K562 (cell line): ENCODE data around the gene CASTOR1. TPM values are rescaled to one million over a fixed set of nuclear protein-coding genes. Genes with fewer than 3 reads are reported as not detected.

Experiments used
- ATAC-seq: fragments of 200-7000 bp; cut with Tn5 transposase; 3 replicates; pipeline ENCODE4 v1.9.1; 2020; ENCODE audit warnings: moderate library complexity
- BruUV-seq: library from RNA; stranded (reverse); fragments of 400-500 nt; replicated peaks from 2 replicates; lab custom pipeline; 2021; lab: Mats Ljungman, UMichigan
- CTCF ChIA-PET: fragments of 300-600 bp; formaldehyde crosslinking; extraction: SDS; loops from one replicate; lab custom pipeline; 2021; ENCODE audit warnings: low intra/inter-chr PET ratio; lab: Yijun Ruan, JAX
- POLR2A ChIA-PET: fragments of 300-600, 350-650 bp; sonication (Branson Sonifier 250); formaldehyde crosslinking; extraction: SDS; loops from one replicate; lab custom pipeline; 2021; ENCODE audit warnings: antibody characterized with exemption, inconsistent platforms; lab: Yijun Ruan, JAX
- DNase-seq, 4 experiments: peaks; one replicate each; pipeline versions ENCODE4 v3.0.0 to v3.0.0-alpha.2; 2011 to 2018; ENCODE audit warnings: low spot score in 3 of 4, mixed read lengths in 3 of 4; ENCODE audit errors: extremely low read depth in 1 of 4
- FAIRE-seq: peaks from 2 replicates; lab custom pipeline; 2011; peaks lifted over from hg19 to GRCh38; lab: Jason Lieb, UNC
- H2AFZ ChIP-seq: 2 replicates; pipeline ENCODE4 v1.6.0; 2011; ENCODE audit warnings: low read depth, low read length, control low read depth, inconsistent platforms
- H3K27ac ChIP-seq: fragments of 200-600 bp; 3 replicates; pipeline ENCODE4 v1.8.0; 2011; ENCODE audit warnings: low read depth, mild to moderate bottlenecking, control low read depth, inconsistent platforms, low read length, moderate library complexity, mixed read lengths; ENCODE audit errors: extremely low read depth
- H3K27me3 ChIP-seq, 2 experiments: fragments of 300-600 bp in 1 of 2; 2 replicates in 1 of 2; 3 replicates in 1 of 2; pipeline versions ENCODE4 v1.6.0 to v1.8.0; 2011; ENCODE audit warnings: inconsistent platforms in 2 of 2, low read length in 2 of 2, mild to moderate bottlenecking in 1 of 2, mixed read lengths in 1 of 2, moderate library complexity in 1 of 2; ENCODE audit not compliant: control insufficient read depth in 2 of 2, insufficient read depth in 2 of 2
- H3K36me3 ChIP-seq: fragments of 300-600 bp; 3 replicates; pipeline ENCODE4 v1.8.0; 2011; ENCODE audit warnings: mild to moderate bottlenecking, low read length, inconsistent platforms; ENCODE audit not compliant: control insufficient read depth, insufficient read depth
- H3K4me1 ChIP-seq, 2 experiments: fragments of 200-600 bp in 1 of 2; replicated peaks in 1 of 2; 2 replicates in 1 of 2; 3 replicates in 1 of 2; pipeline versions ENCODE4 v1.5.1 to v1.8.0; 2011; ENCODE audit warnings: inconsistent platforms in 2 of 2, low read length in 2 of 2, mild to moderate bottlenecking in 1 of 2, mixed read lengths in 1 of 2, moderate library complexity in 1 of 2; ENCODE audit not compliant: control insufficient read depth in 2 of 2, insufficient read depth in 2 of 2
- H3K4me2 ChIP-seq: 2 replicates; pipeline ENCODE4 v1.6.1; 2011; ENCODE audit warnings: low read length, control low read depth, inconsistent platforms, mixed read lengths; ENCODE audit not compliant: insufficient read depth
- H3K4me3 ChIP-seq: fragments of 200-600 bp; sonication (generic), shearing (Covaris generic); 2 replicates; pipeline ENCODE4 v1.5.1; 2016; ENCODE audit warnings: control low read depth, inconsistent platforms
- H3K79me2 ChIP-seq: fragments of 200-600 bp; 3 replicates; pipeline ENCODE4 v1.8.0; 2011; ENCODE audit warnings: low read length, inconsistent platforms; ENCODE audit not compliant: control insufficient read depth, insufficient read depth
- H3K9ac ChIP-seq, 2 experiments: 2 replicates each; pipeline versions ENCODE4 v1.6.0 to v1.6.1; 2011; ENCODE audit warnings: low read depth in 2 of 2, low read length in 2 of 2, control low read depth in 1 of 2, inconsistent platforms in 1 of 2, mild to moderate bottlenecking in 1 of 2, mixed read lengths in 1 of 2; ENCODE audit not compliant: insufficient read depth in 1 of 2
- H3K9me1 ChIP-seq: one replicate; pipeline ENCODE4 v1.6.0; 2011; ENCODE audit warnings: inconsistent platforms, mild to moderate bottlenecking, low read length, moderate library complexity; ENCODE audit not compliant: control insufficient read depth, insufficient read depth
- H3K9me3 ChIP-seq: replicated peaks from 2 replicates; pipeline ENCODE4 v1.5.1; 2011; ENCODE audit warnings: low read depth, low read length, inconsistent platforms; ENCODE audit not compliant: control insufficient read depth, insufficient read depth
- H4K20me1 ChIP-seq: replicated peaks from 2 replicates; pipeline ENCODE4 v1.6.1; 2011; ENCODE audit warnings: low read length, inconsistent platforms, mixed read lengths; ENCODE audit not compliant: control insufficient read depth, insufficient read depth
- FOXA1 ChIP-seq: fragments of 450-650 bp; IDR thresholded peaks from 2 replicates; pipeline ENCODE4 v1.6.1; 2016; ENCODE audit warnings: mild to moderate bottlenecking, borderline replicate concordance
- HOXB6 ChIP-seq: fragments of 250-450 bp; sonication (Bioruptor Pico); IDR thresholded peaks from 2 replicates; pipeline ENCODE4 v1.5.1; 2022; ENCODE audit warnings: mild to moderate bottlenecking, borderline replicate concordance
- LCOR ChIP-seq: sonication (generic); formaldehyde crosslinking; IDR thresholded peaks from 2 replicates; pipeline ENCODE4 v1.8.0; 2022; ENCODE audit warnings: mild to moderate bottlenecking, missing genetic modification reagents
- MEIS2 ChIP-seq: fragments of 450-650 bp; IDR thresholded peaks from 2 replicates; pipeline ENCODE4 v1.6.1; 2014; ENCODE audit warnings: mild to moderate bottlenecking; ENCODE audit not compliant: partially characterized antibody
- MTA2 ChIP-seq: fragments of 450-650 bp; IDR thresholded peaks from 2 replicates; pipeline ENCODE4 v1.6.1; 2016; ENCODE audit warnings: low read depth
- NRF1 ChIP-seq, 2 experiments: fragments of 450-650 bp; IDR thresholded peaks in 1 of 2; conservative IDR thresholded peaks in 1 of 2; 2 replicates each; pipeline ENCODE4 v1.6.1; 2014; ENCODE audit warnings: mild to moderate bottlenecking in 2 of 2
- PHF20 ChIP-seq: fragments of 450-650 bp; IDR thresholded peaks from 2 replicates; pipeline ENCODE4 v1.6.1; 2018; ENCODE audit not compliant: partially characterized antibody
- PHF21A ChIP-seq: fragments of 450-650 bp; IDR thresholded peaks from 2 replicates; pipeline ENCODE4 v1.6.1; 2017; ENCODE audit warnings: low read depth, borderline replicate concordance
- POLR2A ChIP-seq: fragments of 450-650 bp; conservative IDR thresholded peaks from 2 replicates; pipeline ENCODE4 v1.6.1; 2016
- RB1 ChIP-seq: fragments of 450-650 bp; IDR thresholded peaks from 2 replicates; pipeline ENCODE4 v1.6.1; 2017; ENCODE audit warnings: low read depth, mild to moderate bottlenecking
- ZEB2 ChIP-seq: fragments of 450-650 bp; IDR thresholded peaks from 2 replicates; pipeline ENCODE4 v1.6.1; 2016
- ZNF3 ChIP-seq: fragments of 250-450 bp; sonication (Bioruptor Pico); IDR thresholded peaks from 2 replicates; pipeline ENCODE4 v1.5.0; 2021; ENCODE audit warnings: mild to moderate bottlenecking, moderate library complexity
- ZNF445 ChIP-seq: fragments of 250-450 bp; sonication (Bioruptor Pico); IDR thresholded peaks from 2 replicates; pipeline ENCODE4 v1.4.0; 2020; ENCODE audit warnings: low read depth, mild to moderate bottlenecking, moderate library complexity
- ZNF740 ChIP-seq, 3 experiments: fragments of 200-800 bp in 1 of 3; sonication (Bioruptor generic) in 1 of 3; sonication (generic) in 1 of 3; formaldehyde crosslinking in 1 of 3; IDR thresholded peaks; 2 replicates each; pipeline versions ENCODE4 v1.6.1 to v1.8.0; 2016 to 2022; ENCODE audit warnings: mild to moderate bottlenecking in 2 of 3, missing compliant biosample characterization in 2 of 3, missing genetic modification characterization in 2 of 3, missing genetic modification reagents in 1 of 3
- ZNF76 ChIP-seq: fragments of 250-450 bp; sonication (Bioruptor Pico); IDR thresholded peaks from 2 replicates; pipeline ENCODE4 v1.4.0; 2020; ENCODE audit warnings: mild to moderate bottlenecking, moderate library complexity, borderline replicate concordance
- WGBS: fragments of 100-300 bp; shearing (Covaris generic); methylation state at CpG from one replicate; pipeline ENCODE4 v1.1.6; 2016; ENCODE audit warnings: low coverage, mixed read lengths; ENCODE audit not compliant: insufficient coverage; ENCODE audit errors: missing lambda C conversion rate; 5-methylcytosine and 5-hydroxymethylcytosine counted together
- in situ Hi-C: fragments of 300-500 bp; cut with MboI; formaldehyde crosslinking; loops from 4 replicates; pipeline ENCODE4 v1.15.0; 2018; ENCODE audit warnings: inconsistent platforms, mixed read lengths
- intact Hi-C: fragments of 100-400 bp; cut with micrococcal nuclease; formaldehyde crosslinking; loops from 2 replicates; pipeline ENCODE4 v1.14.2; 2022
- polyA plus RNA-seq, 8 experiments: library from polyadenylated mRNA; depleted of rRNA in 4 of 8; stranded (reverse) in 5 of 8; unstranded in 3 of 8; fragments of >200 nt; fragmentation: Nextera tagmentation in 2 of 8; fragmentation: Illumina TruSeq in 1 of 8; extraction: Ambion mirVana in 2 of 8; extraction: Trizol in 1 of 8; gene quantifications; 2 replicates each; pipeline versions ENCODE4 v1.2.1 to v1.2.3, GENCODE V29; 2011 to 2014; ENCODE audit warnings: inconsistent platforms in 1 of 8, missing spikeins in 1 of 8
- total RNA-seq, 7 experiments: library from RNA; depleted of rRNA in 6 of 7; stranded (reverse); fragments of >200 nt in 6 of 7; fragmentation: Illumina TruSeq in 2 of 7; extraction: Trizol in 2 of 7; gene quantifications; 2 replicates each; pipeline versions ENCODE4 v1.2.1 to v1.2.3, GENCODE V29; 2011 to 2021; ENCODE audit warnings: low replicate concordance in 1 of 7
- TF ChIP-seq, protein P1 (sequence below): sonication (generic); formaldehyde crosslinking; IDR thresholded peaks from 2 replicates; pipeline ENCODE4 v1.8.0; 2022; ENCODE audit warnings: mild to moderate bottlenecking, missing genetic modification reagents, borderline replicate concordance
- TF ChIP-seq, protein P2 (sequence below): fragments of 250-450 bp; sonication (Bioruptor Pico); IDR thresholded peaks from 2 replicates; pipeline ENCODE4 v1.9.0; 2021; ENCODE audit warnings: mild to moderate bottlenecking, inconsistent platforms

Gene CASTOR1
- total and polyA plus RNA-seq, 9 of the 15 experiments (the other 6 are each of a cell fraction or from before 2014, with no cell fraction given) = 0.35 to 2.6 (median 1.1) TPM

DNA sequence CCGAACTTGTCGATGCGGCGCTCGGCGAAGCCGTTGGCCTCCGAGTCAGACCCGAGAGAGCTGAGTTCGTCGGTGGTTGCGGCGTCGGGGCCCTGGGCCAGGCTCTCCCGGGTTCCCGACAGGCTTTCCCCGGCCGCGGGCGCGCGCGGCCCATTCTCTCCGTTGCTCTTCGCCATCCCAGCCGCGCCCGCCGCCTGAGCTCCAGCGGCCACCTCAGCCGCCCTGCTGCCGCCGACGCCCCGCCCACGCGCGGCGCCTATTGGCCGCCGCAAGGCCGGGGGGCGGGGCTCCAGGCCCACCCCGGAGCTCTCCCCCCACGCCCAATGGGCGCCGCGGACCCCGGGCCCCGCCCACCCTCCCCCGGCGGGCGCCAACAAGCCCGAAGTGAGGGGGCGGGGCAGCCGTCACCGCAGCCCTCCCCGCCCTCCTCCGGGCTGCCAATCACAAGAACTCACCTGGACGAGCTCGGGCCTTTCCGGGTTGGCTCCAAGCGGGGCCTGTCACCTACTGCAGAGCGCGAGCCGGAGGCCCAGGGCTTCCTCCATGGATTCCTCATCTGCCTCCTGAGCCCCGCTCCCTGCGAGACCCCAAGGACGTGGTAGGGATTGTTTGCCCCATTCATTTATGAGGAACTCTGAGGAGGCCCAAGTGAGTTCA, 37.5 kb upstream of the CASTOR1 start, which contains the start of gene TBC1D10A:
TSS of gene TBC1D10A (minus strand) at position 236 of the 657 bp plus-strand sequence. CDS start at position 176, 60 bp downstream.
- Histone ChIP-seq H3K4me1 (peaks cover 24 to 28% of the 10 kb centered on the region in 2 experiments; a peak in 4 of 5 replicates), H2AFZ (peak within 1 kb of the TSS; percentile 93), H3K27me3 (no peaks in the 10 kb centered on the region), H3K9me1 (no peaks in the 10 kb centered on the region), H3K9me3 (no peaks in the 10 kb centered on the region), H3K79me2 (peaks cover 11% of the 10 kb centered on the region), H3K27ac (peak within 1 kb of the TSS; percentile 71), H4K20me1 (no peaks in the 10 kb centered on the region), H3K4me2 (peak within 1 kb of the TSS; percentile 83), H3K9ac (peak within 1 kb of the TSS; percentile 69 to 91), H3K4me3 (peak within 1 kb of the TSS; percentile 69), H3K36me3 (peaks cover 14% of the 10 kb centered on the region; the same call in 1 of the 3 replicates)
- in situ Hi-C loops = no loop called here
- intact Hi-C loops = loop anchor here (2.0 kb wide), 1 partner anchor 38 kb away; the partner anchor contains the start of gene CASTOR1
- BruUV-seq = no TSS peak
- WGBS = 0% methylated on average over 17 of the region's 69 CpGs
- CTCF ChIA-PET = interaction anchor here (0.6 to 1.2 kb wide), 2 partner anchors 64 to 429 kb away, joined by 3 read pairs; no protein-coding TSS in a partner anchor
- FAIRE-seq (no peak), DNase-seq (peak; percentile 91 to 98 (median 98)), ATAC-seq (peak; percentile 92)
- POLR2A ChIA-PET = interaction anchor here (0.6 to 1.8 kb wide), 5 partner anchors 9 to 323 kb away, joined by 3 to 8 read pairs (median 3); partner anchors contain the start of genes CCDC157 and SF3A1
- TF ChIP-seq, protein P1, sequence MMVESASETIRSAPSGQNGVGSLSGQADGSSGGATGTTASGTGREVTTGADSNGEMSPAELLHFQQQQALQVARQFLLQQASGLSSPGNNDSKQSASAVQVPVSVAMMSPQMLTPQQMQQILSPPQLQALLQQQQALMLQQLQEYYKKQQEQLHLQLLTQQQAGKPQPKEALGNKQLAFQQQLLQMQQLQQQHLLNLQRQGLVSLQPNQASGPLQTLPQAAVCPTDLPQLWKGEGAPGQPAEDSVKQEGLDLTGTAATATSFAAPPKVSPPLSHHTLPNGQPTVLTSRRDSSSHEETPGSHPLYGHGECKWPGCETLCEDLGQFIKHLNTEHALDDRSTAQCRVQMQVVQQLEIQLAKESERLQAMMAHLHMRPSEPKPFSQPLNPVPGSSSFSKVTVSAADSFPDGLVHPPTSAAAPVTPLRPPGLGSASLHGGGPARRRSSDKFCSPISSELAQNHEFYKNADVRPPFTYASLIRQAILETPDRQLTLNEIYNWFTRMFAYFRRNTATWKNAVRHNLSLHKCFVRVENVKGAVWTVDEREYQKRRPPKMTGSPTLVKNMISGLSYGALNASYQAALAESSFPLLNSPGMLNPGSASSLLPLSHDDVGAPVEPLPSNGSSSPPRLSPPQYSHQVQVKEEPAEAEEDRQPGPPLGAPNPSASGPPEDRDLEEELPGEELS = no peak
- TF ChIP-seq MTA2 (no peak), HOXB6 (CRISPR knock-in tag) (no peak), ZEB2 (0 out of 2 replicates have a peak, but pooled peaks have one; percentile 24), ZNF445 (CRISPR knock-in tag) (no peak), MEIS2 (peak; percentile 50), ZNF740 (CRISPR knock-in tag; IDR thresholded peaks at IDR 0.05) (no peak), ZNF740 (tag; IDR thresholded peaks at IDR 0.05) (no peak), POLR2A (peak; percentile 63; the same call in 1 of the 2 replicates), ZNF76 (CRISPR knock-in tag) (no peak), PHF21A (no peak), ZNF3 (CRISPR knock-in tag) (no peak), PHF20 (peak; percentile 75), LCOR (CRISPR knock-in tag) (no peak), NRF1 (conservative IDR thresholded peaks at IDR 0.05 in 1 of 2, IDR thresholded peaks at IDR 0.05 in 1 of 2) (peak in 1 of 2 experiments; percentile 44; a peak in 2 of 4 replicates), RB1 (peak; percentile 21; the same call in 1 of the 2 replicates), FOXA1 (no peak)
- TF ChIP-seq, protein P2, sequence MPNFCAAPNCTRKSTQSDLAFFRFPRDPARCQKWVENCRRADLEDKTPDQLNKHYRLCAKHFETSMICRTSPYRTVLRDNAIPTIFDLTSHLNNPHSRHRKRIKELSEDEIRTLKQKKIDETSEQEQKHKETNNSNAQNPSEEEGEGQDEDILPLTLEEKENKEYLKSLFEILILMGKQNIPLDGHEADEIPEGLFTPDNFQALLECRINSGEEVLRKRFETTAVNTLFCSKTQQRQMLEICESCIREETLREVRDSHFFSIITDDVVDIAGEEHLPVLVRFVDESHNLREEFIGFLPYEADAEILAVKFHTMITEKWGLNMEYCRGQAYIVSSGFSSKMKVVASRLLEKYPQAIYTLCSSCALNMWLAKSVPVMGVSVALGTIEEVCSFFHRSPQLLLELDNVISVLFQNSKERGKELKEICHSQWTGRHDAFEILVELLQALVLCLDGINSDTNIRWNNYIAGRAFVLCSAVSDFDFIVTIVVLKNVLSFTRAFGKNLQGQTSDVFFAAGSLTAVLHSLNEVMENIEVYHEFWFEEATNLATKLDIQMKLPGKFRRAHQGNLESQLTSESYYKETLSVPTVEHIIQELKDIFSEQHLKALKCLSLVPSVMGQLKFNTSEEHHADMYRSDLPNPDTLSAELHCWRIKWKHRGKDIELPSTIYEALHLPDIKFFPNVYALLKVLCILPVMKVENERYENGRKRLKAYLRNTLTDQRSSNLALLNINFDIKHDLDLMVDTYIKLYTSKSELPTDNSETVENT = peak; percentile 49; the same call in 1 of the 2 replicates
